Measurements from ENCODE around the gene NFKBIL1.
"Not testable (repeated sequence)": the region's sequence is repeated elsewhere in the genome, so short reads cannot be mapped to it uniquely, and the experiment has no call there.

NFKBIL1 gene

DNA sequence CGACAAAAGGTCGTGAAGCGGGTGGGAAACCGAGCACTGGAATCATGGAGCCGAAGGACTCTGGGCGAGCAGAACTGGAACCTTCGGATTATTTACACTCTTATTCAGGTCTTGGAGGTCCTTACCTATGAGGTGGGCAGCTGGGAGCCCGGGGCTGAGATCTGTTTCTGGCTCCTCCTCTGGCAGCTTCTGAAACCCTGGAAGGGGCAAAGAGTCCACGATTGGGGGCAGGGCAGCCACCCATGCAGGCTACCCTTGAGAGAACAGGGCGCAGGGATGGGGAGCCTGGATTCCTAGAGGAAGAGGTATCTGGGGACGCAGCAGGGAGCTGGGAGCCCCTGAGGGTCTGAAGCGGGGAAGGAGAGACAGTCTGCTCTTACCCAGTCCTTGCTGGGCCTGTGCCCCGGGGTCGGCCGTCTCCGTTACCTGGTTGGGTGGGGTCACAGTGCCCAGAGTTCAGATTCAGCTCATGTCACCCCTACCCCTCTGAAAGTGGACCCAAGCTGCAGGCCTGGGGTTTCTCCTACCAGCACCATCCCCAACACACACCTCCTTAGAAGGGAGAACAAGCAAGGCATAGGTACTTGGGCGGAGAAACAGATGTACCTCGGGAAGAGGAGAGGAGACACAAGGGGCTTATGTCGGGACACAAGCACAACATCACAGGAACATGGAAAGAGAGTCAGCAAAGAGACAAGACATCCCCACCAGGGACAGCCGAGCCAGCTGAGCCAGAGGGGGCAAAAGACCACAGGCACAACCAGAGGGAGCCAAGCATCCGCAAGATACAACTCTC, 34.2 kb downstream of the NFKBIL1 start:
- no peak for DNase-seq (ENCODE audit: low spot score)

DNA sequence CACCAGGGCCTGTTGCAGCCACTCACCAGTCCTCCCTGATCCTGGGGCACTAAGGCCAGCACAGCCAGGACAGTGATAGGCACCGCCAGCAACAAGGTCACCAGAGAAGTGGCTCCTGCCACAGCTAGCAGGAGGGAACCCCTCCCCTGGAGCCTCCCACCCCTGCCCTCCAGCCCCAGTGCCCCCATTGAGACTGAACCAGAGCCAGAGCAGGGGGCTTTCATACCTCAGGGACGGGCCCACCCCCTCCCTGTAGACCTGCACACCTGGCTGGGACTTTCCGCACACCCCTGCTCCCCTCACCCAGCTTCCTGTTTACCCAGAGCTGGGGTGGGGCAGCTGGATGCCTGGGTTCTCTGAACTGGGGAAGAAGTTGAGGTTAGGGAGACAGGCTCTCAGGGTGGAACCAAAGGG, 34.8 kb downstream of the NFKBIL1 start, which contains the start of gene LTB:
TSS of gene LTB (minus strand) at position 195 of the 414 bp plus-strand sequence. CDS start at position 188, 7 bp downstream.
- DNase-seq (ENCODE audit: low spot score) = no peak

DNA sequence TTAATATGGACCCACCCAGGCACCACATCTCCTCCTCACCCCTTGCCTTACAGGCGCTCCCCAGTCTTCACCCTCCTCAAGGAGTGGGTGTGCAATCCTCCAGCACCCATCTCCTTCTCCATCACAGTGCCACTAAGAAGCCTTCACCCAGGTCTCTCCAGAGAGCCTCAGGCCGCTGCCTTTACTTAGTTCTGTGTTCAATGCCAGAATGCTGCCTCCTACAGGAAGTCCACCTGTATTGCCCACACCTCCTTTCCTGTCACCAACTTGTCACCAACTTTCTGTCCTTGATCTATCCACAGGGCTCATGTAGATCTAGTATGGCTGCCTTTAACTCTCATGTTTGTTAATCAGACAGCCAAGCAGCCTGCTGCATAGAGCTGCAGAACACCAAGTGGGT, 38.1 kb downstream of the NFKBIL1 start:
- DNase-seq (ENCODE audit: low spot score) = no peak

DNA sequence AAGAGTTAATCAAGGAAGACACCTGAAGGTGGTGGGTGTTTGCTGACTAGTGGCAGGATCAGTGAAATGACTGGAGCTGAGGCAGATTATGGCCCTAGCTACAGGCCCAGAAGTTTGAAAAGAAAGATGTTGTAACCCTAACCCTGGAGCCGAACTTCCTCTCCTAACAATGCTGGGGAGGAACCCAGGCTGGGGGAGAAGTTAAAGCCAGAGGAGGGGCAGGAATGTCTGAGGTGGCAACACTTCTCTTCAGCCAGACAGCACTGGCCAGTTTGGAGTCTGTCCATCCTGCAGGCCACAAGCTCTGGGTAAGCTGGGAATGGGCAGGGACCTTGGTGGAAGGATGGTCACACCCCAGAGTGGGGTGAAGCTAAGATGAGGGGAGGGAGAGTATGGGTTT, 38.6 kb downstream of the NFKBIL1 start, which contains the start of gene LST1:
TSS of gene LST1 (plus strand) at position 270 of the 400 bp plus-strand sequence. CDS start 1,023 bp downstream, outside the sequence.
- no peak for DNase-seq (ENCODE audit: low spot score)

DNA sequence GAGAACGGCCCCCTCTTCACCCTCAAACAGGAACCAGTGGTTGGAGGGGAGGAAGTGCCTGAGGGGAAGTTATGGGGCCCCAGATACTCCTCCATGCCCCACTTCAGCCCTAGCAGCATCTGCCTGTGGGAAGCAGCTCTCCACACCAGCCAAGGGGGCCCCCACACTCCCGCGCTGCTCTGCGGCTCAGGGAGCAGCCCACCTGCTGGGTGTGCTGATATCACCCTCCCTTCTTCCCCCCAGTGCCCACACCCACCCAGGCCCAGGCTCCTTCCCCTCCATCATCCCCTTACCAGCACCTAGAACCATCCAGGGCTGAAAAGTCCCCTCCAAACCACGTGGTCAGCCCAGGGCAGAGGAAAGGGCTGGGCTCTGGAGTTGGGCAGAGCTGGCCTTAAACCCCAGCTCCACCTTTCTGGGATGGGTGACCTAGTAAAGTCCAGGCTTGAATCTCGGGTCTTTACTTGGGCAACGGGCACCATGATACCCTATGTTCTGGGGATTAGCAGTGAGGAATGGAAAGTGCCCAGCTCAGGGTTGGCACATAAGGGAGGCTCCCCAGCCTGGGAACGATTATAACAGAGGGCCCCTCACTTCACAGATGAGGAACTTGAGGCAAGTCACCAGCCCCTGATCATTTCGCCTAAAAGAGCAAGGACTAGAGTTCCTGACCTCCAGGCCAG, 39.3 kb downstream of the NFKBIL1 start:
- DNase-seq (ENCODE audit: low spot score) = no peak

DNA sequence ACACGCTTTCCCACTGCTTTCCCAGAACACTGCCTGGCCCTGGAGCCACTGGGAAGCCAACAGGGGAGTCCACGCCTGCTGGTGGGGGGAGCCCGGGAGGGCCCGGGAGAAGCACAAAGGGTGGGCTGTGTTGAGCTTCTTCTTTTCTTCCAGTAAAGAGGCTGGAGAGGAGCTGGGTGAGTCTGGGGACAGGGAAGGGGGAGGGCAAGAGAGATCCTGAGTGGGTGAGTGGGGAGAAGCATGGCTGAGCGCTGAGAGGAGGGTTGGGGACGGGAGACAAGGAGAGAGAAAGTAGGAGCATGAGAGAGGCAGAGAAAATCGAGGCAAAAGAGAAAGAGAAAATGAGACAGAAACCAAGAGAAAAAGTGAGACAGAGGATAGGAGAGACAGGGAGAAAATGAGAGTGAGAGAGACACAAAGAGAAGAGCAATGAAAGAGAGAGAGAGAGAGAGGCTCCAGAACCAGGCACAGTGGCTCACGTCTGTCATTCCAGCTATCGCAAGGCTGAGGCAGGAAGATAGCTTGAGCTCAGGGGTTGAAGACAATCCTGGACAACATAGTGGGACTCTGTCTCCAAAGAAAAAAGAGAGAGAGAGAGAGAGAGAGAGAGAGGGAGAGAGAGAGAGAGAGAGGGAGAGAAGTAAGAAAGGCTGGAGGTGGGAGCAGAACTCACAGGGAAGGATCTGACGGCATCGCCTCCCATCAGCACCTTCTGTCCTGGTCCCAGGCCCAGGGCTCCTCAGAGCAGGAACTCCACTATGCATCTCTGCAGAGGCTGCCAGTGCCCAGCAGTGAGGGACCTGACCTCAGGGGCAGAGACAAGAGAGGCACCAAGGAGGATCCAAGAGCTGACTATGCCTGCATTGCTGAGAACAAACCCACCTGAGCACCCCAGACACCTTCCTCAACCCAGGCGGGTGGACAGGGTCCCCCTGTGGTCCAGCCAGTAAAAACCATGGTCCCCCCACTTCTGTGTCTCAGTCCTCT, 40.7 kb downstream of the NFKBIL1 start:
- DNase-seq (ENCODE audit: low spot score) = no peak

DNA sequence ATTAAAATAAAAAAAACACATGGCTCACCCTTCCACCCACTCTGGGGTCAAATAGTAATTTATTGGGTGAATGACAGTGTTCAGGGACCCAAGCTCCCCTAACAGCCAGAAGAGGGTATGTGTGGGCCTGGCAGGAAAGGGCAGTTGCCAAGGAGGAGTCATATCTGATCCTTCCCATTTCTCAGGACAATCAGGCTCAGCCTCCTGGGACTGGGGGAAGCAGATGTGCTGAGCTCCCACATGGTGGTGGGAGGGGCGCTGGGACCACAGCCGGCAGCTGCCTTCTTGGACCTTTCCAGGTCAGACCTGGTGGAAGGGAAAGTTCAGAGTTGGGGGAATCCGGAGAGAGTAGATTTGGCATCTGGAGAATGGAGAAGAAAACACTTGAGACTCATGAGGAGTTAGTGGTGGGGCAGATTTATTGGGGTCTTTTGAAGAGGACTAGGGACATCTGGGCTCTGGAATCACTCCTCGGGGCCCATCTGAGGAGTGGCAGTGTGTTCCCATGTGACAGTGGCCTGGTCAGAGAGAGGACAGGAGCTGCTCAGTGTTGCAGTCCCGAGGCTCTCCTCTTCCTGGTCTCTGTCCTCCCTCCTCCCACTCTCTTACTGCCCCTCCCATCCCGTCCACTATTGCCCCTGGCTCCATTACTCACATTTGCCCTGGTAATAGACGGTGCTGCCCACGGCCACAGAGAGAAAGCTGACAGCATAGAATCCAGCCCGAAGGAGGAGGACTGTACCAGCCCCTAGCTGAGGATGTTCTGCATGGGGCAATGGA, 41.7 kb downstream of the NFKBIL1 start:
- DNase-seq (ENCODE audit: low spot score) = no peak

DNA sequence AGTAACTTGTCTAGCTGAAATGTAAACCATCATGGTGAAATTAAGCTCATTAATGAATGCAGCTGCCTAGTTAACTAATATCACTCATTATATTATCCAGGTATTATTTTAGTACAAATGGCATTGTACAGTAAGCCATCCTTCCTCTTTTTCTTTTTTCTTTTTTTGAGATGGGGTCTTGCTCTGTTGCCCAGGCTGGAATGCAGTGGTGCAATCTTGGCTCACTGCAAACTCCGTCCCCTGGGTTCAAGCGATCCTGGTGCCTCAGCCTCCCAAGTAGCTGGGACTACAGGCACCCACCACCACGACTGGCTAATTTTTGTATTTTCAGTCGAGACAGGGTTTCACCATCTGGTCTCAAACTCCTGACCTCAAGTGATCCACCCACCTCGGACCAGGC, 43.3 kb downstream of the NFKBIL1 start:
- DNase-seq (ENCODE audit: low spot score) = not testable (repeated sequence)

DNA sequence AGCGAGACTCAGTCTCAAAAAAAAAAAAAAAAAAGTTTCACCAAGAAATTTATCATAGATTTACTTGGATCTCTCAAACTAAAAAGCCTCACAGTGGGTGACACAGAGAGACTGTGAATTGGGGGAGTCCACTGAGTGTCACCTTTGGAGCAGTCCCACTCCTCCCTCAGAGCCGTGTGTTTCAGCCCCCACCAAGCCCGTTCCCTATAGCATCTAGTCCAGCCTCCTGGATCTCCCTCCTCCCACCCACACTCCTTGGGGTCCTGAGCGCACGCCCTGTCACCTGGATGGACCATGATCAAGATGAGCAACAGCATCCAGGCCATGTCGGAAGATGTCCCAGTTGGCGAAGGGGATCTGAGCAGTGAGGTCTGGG, 45.0 kb downstream of the NFKBIL1 start:
- DNase-seq (ENCODE audit: low spot score) = no peak

DNA sequence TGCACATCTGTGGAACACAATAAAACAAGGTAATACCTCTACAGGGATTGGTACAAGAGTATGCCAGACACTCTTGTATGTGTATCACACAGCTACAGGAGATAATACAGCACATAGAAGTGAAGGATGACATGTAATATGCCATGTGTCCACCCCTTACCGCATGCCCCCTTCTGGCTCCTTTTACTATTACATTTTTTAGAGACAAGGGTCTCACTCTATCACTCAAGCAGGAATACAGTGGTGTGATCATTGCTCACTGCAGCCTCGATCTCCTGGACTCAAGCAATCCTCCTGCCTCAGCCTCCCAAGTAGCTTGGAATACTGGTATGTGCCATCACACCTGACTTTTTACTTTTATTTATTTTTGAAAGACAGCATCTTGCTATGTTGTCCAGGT, 49.6 kb downstream of the NFKBIL1 start:
- DNase-seq (ENCODE audit: low spot score) = no peak

DNA sequence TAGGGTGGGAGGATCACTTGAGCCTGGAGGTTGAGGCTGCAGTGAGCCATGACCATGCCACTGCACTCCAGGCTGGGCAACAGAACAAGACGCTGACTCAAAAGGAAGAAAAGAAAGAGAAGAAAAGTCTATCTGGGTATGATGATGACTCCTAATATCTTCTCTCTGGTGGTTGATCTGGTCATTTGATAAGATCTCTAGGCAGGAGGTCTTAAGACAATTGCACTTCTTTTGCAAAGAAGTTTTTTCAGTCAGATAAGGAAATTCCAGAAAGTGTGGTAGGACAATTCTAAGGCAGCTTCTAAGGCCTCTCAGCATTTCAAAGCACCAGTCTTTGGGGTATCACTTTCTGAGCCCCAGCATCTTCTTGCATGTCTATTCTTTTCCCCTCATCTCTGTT, 59.9 kb downstream of the NFKBIL1 start:
- no peak for DNase-seq (ENCODE audit: low spot score)
